HepG2 (cell line): ENCODE data around the gene ABCA13. TPM values are rescaled to one million over a fixed set of nuclear protein-coding genes. Genes with fewer than 3 reads are reported as not detected.

ENCODE experiments used
- ATAC-seq: fragments of 200-7000 bp; cut with Tn5 transposase; 3 replicates; pipeline ENCODE4 v1.9.1; 2020; ENCODE audit warnings: mild to moderate bottlenecking, moderate library complexity
- BruUV-seq: library from RNA; stranded (reverse); fragments of 400-500 nt; replicated peaks from 2 replicates; lab custom pipeline; 2021; lab: Mats Ljungman, UMichigan
- CTCF ChIA-PET: fragments of 300-600 bp; formaldehyde crosslinking; extraction: SDS; loops from one replicate; lab custom pipeline; 2021; ENCODE audit warnings: low total read pairs, inconsistent platforms, low intra/inter-chr PET ratio; lab: Yijun Ruan, JAX
- POLR2A ChIA-PET: fragments of 350-600 bp; sonication (Branson Sonifier 250); formaldehyde crosslinking; loops from one replicate; lab custom pipeline; 2020; ENCODE audit warnings: antibody characterized with exemption, inconsistent platforms; lab: Yijun Ruan, JAX
- DNase-seq: peaks from one replicate; pipeline ENCODE4 v3.0.0-alpha.2; 2015; ENCODE audit warnings: low spot score
- FAIRE-seq: peaks from 3 replicates; lab custom pipeline; 2011; peaks lifted over from hg19 to GRCh38; lab: Jason Lieb, UNC
- H2AFZ ChIP-seq: one replicate; pipeline ENCODE4 v1.6.1; 2011; ENCODE audit warnings: low read length, inconsistent platforms
- H3K27ac ChIP-seq: fragments of 300-600 bp; 3 replicates; pipeline ENCODE4 v1.8.0; 2011; ENCODE audit warnings: mixed run types, mild to moderate bottlenecking, mixed read lengths, low read length, inconsistent platforms; ENCODE audit not compliant: insufficient read depth; ENCODE audit errors: extremely low read length
- H3K27me3 ChIP-seq, 2 experiments: fragments of 200-600 bp in 1 of 2; 2 replicates in 1 of 2; 3 replicates in 1 of 2; pipeline versions ENCODE4 v1.6.0 to v1.8.0; 2011; ENCODE audit warnings: low read length in 2 of 2, mild to moderate bottlenecking in 2 of 2, moderate library complexity in 2 of 2, inconsistent platforms in 1 of 2; ENCODE audit not compliant: insufficient read depth in 2 of 2, control insufficient read depth in 1 of 2
- H3K36me3 ChIP-seq, 2 experiments: fragments of 200-600 bp in 1 of 2; replicated peaks in 1 of 2; 2 replicates in 1 of 2; 3 replicates in 1 of 2; pipeline versions ENCODE4 v1.5.1 to v1.8.0; 2011; ENCODE audit warnings: low read length in 2 of 2, inconsistent platforms in 1 of 2; ENCODE audit not compliant: insufficient read depth in 2 of 2, control insufficient read depth in 1 of 2
- H3K4me1 ChIP-seq: 2 replicates; pipeline ENCODE4 v1.5.1; 2012; ENCODE audit warnings: low read length, inconsistent platforms; ENCODE audit not compliant: insufficient read depth
- H3K4me2 ChIP-seq: 2 replicates; pipeline ENCODE4 v1.6.0; 2011; ENCODE audit warnings: low read depth, low read length, inconsistent platforms
- H3K4me3 ChIP-seq, 3 experiments: fragments of 200-600 bp in 1 of 3; sonication (generic), shearing (Covaris generic) in 1 of 3; replicated peaks in 1 of 3; 2 replicates each; pipeline ENCODE4 v1.5.1; 2011 to 2016; ENCODE audit warnings: low read length in 3 of 3, inconsistent platforms in 2 of 3, low read depth in 2 of 3, mild to moderate bottlenecking in 2 of 3, control low read depth in 1 of 3, mixed read lengths in 1 of 3; ENCODE audit not compliant: insufficient read depth in 1 of 3
- H3K79me2 ChIP-seq: one replicate; pipeline ENCODE4 v1.6.1; 2011; ENCODE audit warnings: low read length, inconsistent platforms; ENCODE audit not compliant: insufficient read depth
- H3K9ac ChIP-seq: 2 replicates; pipeline ENCODE4 v1.6.0; 2011; ENCODE audit warnings: mild to moderate bottlenecking, low read depth, low read length, inconsistent platforms; ENCODE audit not compliant: insufficient read depth
- H3K9me3 ChIP-seq: 2 replicates; pipeline ENCODE4 v1.5.1; 2012; ENCODE audit warnings: mild to moderate bottlenecking, low read length
- H4K20me1 ChIP-seq: 2 replicates; pipeline ENCODE4 v1.6.0; 2011; ENCODE audit warnings: inconsistent platforms, mild to moderate bottlenecking, low read length, moderate library complexity; ENCODE audit not compliant: insufficient read depth
- ASH2L ChIP-seq: fragments of 300-600, 200-600 bp; sonication (generic); IDR thresholded peaks from 2 replicates; pipeline ENCODE4 v1.7.0; 2017; ENCODE audit warnings: low read depth, mild to moderate bottlenecking, moderate library complexity, mixed read lengths, low read length; ENCODE audit not compliant: insufficient read length
- CENPX ChIP-seq: sonication (generic); formaldehyde crosslinking; IDR thresholded peaks from 2 replicates; pipeline ENCODE4 v1.9.0; 2021; ENCODE audit warnings: mild to moderate bottlenecking, missing genetic modification reagents, moderate library complexity
- FOXC1 ChIP-seq: sonication (generic); formaldehyde crosslinking; IDR thresholded peaks from 2 replicates; pipeline ENCODE4 v1.8.0; 2022; ENCODE audit warnings: mild to moderate bottlenecking, missing genetic modification reagents, borderline replicate concordance
- FOXO1 ChIP-seq: sonication (generic); formaldehyde crosslinking; IDR thresholded peaks from 2 replicates; pipeline ENCODE4 v1.4.0; 2020; ENCODE audit warnings: missing genetic modification reagents
- KMT2B ChIP-seq: IDR thresholded peaks from 2 replicates; pipeline ENCODE4 v1.6.1; 2016; ENCODE audit warnings: missing genetic modification reagents, missing compliant biosample characterization
- MYC ChIP-seq: sonication (generic); formaldehyde crosslinking; IDR thresholded peaks from 2 replicates; pipeline ENCODE4 v1.9.0; 2021; ENCODE audit warnings: missing genetic modification reagents, borderline replicate concordance
- POLR2G ChIP-seq: fragments of 200-400 bp; formaldehyde crosslinking; IDR thresholded peaks from 2 replicates; pipeline ENCODE4 v1.6.1; 2018; ENCODE audit warnings: mild to moderate bottlenecking, low read depth, low read length, moderate library complexity
- SKI ChIP-seq: fragments of 450-650 bp; IDR thresholded peaks from one replicate; pipeline ENCODE4 v1.6.1; 2018; ENCODE audit warnings: mild to moderate bottlenecking; ENCODE audit not compliant: partially characterized antibody
- SSRP1 ChIP-seq: IDR thresholded peaks from 2 replicates; pipeline ENCODE4 v1.6.1; 2016; ENCODE audit warnings: control low read depth
- ZBTB38 ChIP-seq: sonication (generic); formaldehyde crosslinking; IDR thresholded peaks from 2 replicates; pipeline ENCODE4 v1.5.1; 2020; ENCODE audit warnings: mild to moderate bottlenecking, missing genetic modification reagents
- ZFP1 ChIP-seq: IDR thresholded peaks from 2 replicates; pipeline ENCODE4 v1.6.1; 2016
- ZNF678 ChIP-seq: sonication (generic); formaldehyde crosslinking; IDR thresholded peaks from 2 replicates; pipeline ENCODE4 v1.4.0; 2020; ENCODE audit warnings: mild to moderate bottlenecking, missing genetic modification reagents
- ZNF777 ChIP-seq: sonication (generic); formaldehyde crosslinking; IDR thresholded peaks from 2 replicates; pipeline ENCODE4 v1.4.0; 2020; ENCODE audit warnings: missing genetic modification reagents
- WGBS: methylation state at CpG from one replicate; pipeline ENCODE4 v1.1.6; 2017; ENCODE audit warnings: low lambda C conversion rate; 5-methylcytosine and 5-hydroxymethylcytosine counted together
- in situ Hi-C: cut with HindIII; loops from 2 replicates; pipeline ENCODE4 v1.10.0; 2017; ENCODE audit warnings: low pct_unique_long_range_greater_than_20kb; ENCODE audit not compliant: extremely low pct_ligation_motif_present
- intact Hi-C: fragments of 100-400 bp; cut with micrococcal nuclease; formaldehyde crosslinking; loops from one replicate; pipeline ENCODE4 v1.10.0; 2022; ENCODE audit not compliant: unreplicated experiment
- polyA plus RNA-seq, 8 experiments: library from polyadenylated mRNA; depleted of rRNA in 3 of 8; stranded (reverse) in 7 of 8; unstranded in 1 of 8; fragments of >200 nt; fragmentation: Illumina TruSeq in 4 of 8; extraction: Trizol in 4 of 8; gene quantifications; 2 replicates each; pipeline versions ENCODE4 v1.2.1 to v1.2.3, GENCODE V29; 2011 to 2016; ENCODE audit warnings: low read depth in 4 of 8, missing spikeins in 1 of 8, mixed read lengths in 1 of 8; ENCODE audit not compliant: insufficient read depth in 1 of 8
- total RNA-seq, 5 experiments: library from RNA; depleted of rRNA; stranded (reverse); fragments of >200 nt; fragmentation: Illumina TruSeq; extraction: Trizol; gene quantifications; 2 replicates each; pipeline ENCODE4 v1.2.3, GENCODE V29; 2016; ENCODE audit warnings: low read depth in 1 of 5
- TF ChIP-seq, protein P1 (sequence below): sonication (generic); formaldehyde crosslinking; IDR thresholded peaks from 2 replicates; pipeline ENCODE4 v1.4.0; 2020; ENCODE audit warnings: missing genetic modification reagents
- TF ChIP-seq, protein P2 (sequence below): sonication (generic); formaldehyde crosslinking; IDR thresholded peaks from 2 replicates; pipeline ENCODE4 v1.5.0; 2020; ENCODE audit warnings: missing genetic modification reagents, mild to moderate bottlenecking, borderline replicate concordance
- TF ChIP-seq, protein P3 (sequence below): sonication (generic); formaldehyde crosslinking; IDR thresholded peaks from 2 replicates; pipeline ENCODE4 v1.5.0; 2020; ENCODE audit warnings: mild to moderate bottlenecking, missing genetic modification reagents, borderline replicate concordance
- TF ChIP-seq, protein P4 (sequence below): sonication (generic); formaldehyde crosslinking; IDR thresholded peaks from 2 replicates; pipeline ENCODE4 v1.4.0; 2020; ENCODE audit warnings: missing genetic modification reagents

ABCA13 gene
- total and polyA plus RNA-seq, 2 of the 13 experiments (the other 11 are each of a cell fraction or from before 2014, with no cell fraction given), result 0.03 TPM; not detected in 1

DNA sequence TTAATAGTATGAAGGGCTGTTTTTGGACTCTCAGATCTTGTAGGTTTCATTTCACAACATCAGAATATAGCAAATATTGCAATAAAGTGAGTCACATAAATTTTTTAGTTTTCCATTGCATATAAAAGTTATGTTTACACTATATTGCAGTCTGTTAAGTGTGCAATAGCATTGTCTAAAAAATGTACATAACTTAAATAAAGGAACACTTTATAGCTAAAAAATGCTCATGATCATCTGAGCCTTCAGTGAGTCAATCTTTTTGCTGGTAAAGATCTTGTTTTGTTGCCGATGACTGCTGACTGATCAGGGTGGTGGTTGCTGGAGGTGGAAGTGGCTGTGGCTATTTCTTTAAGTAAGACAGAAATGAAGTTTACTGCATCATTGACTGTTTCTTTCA, 42.0 kb downstream of the ABCA13 start:
- Histone ChIP-seq H3K4me2 (no peak overlapping the region), H3K27ac (no peak overlapping the region), H2AFZ (no peak overlapping the region), H4K20me1 (no peaks in the 10 kb centered on the region), H3K9ac (no peak overlapping the region), H3K9me3 (no peaks in the 10 kb centered on the region), H3K4me3 (no peak overlapping the region), H3K27me3 (no peaks in the 10 kb centered on the region), H3K4me1 (no peaks in the 10 kb centered on the region), H3K36me3 (no peaks in the 10 kb centered on the region), H3K79me2 (no peaks in the 10 kb centered on the region)
- ATAC-seq (no peak), DNase-seq (no peak), FAIRE-seq (no peak)
- POLR2A ChIA-PET, result no interaction called here
- in situ Hi-C loops (no loop called here), intact Hi-C loops (no loop called here)
- 88% methylated on average over 1 of the region's 1 CpG for WGBS
- TF ChIP-seq KMT2B (CRISPR knock-in tag) (no peak), ZNF777 (CRISPR knock-in tag) (no peak), ZNF678 (no peak), ZFP1 (CRISPR knock-in tag) (no peak), CENPX (no peak), SSRP1 (no peak), FOXO1 (CRISPR knock-in tag) (no peak), POLR2G (no peak), SKI (no peak), ASH2L (no peak), FOXC1 (CRISPR knock-in tag) (no peak), ZBTB38 (CRISPR knock-in tag) (no peak), MYC (CRISPR knock-in tag) (no peak)
- TF ChIP-seq, protein P1, sequence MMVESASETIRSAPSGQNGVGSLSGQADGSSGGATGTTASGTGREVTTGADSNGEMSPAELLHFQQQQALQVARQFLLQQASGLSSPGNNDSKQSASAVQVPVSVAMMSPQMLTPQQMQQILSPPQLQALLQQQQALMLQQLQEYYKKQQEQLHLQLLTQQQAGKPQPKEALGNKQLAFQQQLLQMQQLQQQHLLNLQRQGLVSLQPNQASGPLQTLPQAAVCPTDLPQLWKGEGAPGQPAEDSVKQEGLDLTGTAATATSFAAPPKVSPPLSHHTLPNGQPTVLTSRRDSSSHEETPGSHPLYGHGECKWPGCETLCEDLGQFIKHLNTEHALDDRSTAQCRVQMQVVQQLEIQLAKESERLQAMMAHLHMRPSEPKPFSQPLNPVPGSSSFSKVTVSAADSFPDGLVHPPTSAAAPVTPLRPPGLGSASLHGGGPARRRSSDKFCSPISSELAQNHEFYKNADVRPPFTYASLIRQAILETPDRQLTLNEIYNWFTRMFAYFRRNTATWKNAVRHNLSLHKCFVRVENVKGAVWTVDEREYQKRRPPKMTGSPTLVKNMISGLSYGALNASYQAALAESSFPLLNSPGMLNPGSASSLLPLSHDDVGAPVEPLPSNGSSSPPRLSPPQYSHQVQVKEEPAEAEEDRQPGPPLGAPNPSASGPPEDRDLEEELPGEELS (CRISPR knock-in tag), result no peak
- TF ChIP-seq, protein P2, sequence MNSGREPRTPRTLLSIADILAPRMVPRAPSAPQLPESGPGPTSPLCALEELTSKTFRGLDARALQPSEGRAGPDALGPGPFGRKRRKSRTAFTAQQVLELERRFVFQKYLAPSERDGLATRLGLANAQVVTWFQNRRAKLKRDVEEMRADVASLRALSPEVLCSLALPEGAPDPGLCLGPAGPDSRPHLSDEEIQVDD (CRISPR knock-in tag), result no peak
- TF ChIP-seq, protein P3, sequence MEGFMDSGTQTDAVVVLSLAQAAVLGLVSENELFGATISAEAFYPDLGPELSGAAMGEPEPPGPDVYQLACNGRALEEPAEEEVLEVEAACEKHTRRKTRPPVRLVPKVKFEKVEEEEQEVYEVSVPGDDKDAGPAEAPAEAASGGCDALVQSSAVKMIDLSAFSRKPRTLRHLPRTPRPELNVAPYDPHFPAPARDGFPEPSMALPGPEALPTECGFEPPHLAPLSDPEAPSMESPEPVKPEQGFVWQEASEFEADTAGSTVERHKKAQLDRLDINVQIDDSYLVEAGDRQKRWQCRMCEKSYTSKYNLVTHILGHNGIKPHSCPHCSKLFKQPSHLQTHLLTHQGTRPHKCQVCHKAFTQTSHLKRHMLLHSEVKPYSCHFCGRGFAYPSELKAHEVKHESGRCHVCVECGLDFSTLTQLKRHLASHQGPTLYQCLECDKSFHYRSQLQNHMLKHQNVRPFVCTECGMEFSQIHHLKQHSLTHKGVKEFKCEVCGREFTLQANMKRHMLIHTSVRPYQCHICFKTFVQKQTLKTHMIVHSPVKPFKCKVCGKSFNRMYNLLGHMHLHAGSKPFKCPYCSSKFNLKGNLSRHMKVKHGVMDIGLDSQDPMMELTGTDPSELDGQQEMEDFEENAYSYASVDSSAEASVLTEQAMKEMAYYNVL (CRISPR knock-in tag), result no peak
- TF ChIP-seq, protein P4, sequence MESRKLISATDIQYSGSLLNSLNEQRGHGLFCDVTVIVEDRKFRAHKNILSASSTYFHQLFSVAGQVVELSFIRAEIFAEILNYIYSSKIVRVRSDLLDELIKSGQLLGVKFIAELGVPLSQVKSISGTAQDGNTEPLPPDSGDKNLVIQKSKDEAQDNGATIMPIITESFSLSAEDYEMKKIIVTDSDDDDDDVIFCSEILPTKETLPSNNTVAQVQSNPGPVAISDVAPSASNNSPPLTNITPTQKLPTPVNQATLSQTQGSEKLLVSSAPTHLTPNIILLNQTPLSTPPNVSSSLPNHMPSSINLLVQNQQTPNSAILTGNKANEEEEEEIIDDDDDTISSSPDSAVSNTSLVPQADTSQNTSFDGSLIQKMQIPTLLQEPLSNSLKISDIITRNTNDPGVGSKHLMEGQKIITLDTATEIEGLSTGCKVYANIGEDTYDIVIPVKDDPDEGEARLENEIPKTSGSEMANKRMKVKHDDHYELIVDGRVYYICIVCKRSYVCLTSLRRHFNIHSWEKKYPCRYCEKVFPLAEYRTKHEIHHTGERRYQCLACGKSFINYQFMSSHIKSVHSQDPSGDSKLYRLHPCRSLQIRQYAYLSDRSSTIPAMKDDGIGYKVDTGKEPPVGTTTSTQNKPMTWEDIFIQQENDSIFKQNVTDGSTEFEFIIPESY (CRISPR knock-in tag), result no peak
- CTCF ChIA-PET, result no interaction called here
- BruUV-seq, result no TSS peak
